Tibial artery (tissue), 4 donors: Measurements from ENCODE around the gene GSG1L2.

ENCODE experiments used
- DNase-seq, 2 donors: peaks; one replicate each; pipeline ENCODE4 v3.0.0-alpha.2; 2019
- H3K27ac ChIP-seq, 2 donors: fragments of 200-600 bp; sonication (generic) in 1 of 2; 1 replicate in 1 of 2; 2 replicates in 1 of 2; pipeline ENCODE4 v1.5.1; 2018 to 2019; ENCODE audit warnings: mild to moderate bottlenecking in 1 of 2
- H3K27me3 ChIP-seq, 2 donors: fragments of 200-600 bp; sonication (generic) in 1 of 2; one replicate each; pipeline versions ENCODE4 v1.5.1 to v1.6.0; 2016 to 2019
- H3K36me3 ChIP-seq, 3 donors: fragments of 200-600 bp; sonication (generic) in 2 of 3; one replicate each; pipeline ENCODE4 v1.5.1; 2016 to 2019; ENCODE audit warnings: mild to moderate bottlenecking in 2 of 3
- H3K4me1 ChIP-seq, 4 donors: fragments of 200-600 bp; sonication (generic) in 2 of 4; 1 replicate in 3 of 4; 2 replicates in 1 of 4; pipeline ENCODE4 v1.5.1; 2016 to 2019
- H3K4me3 ChIP-seq, 2 donors: fragments of 200-600 bp; sonication (generic) in 1 of 2; 1 replicate in 1 of 2; 2 replicates in 1 of 2; pipeline ENCODE4 v1.5.1; 2018 to 2019; ENCODE audit warnings: mild to moderate bottlenecking in 2 of 2
- H3K9me3 ChIP-seq, 3 donors: fragments of 200-600 bp; sonication (generic) in 1 of 3; one replicate each; pipeline ENCODE4 v1.5.1; 2016 to 2019
- intact Hi-C: fragments of 100-400 bp; cut with DNase I; formaldehyde crosslinking; loops from one replicate; pipeline ENCODE4 v1.15.0; 2023; ENCODE audit warnings: low total_unique reads
- TF ChIP-seq, protein P1 (sequence below), 2 experiments: fragments of 200-600 bp in 1 of 2; fragments of 450-650 bp in 1 of 2; IDR thresholded peaks; one replicate each; pipeline ENCODE4 v1.5.1; 2017 to 2019; ENCODE audit warnings: antibody characterized with exemption in 2 of 2, mild to moderate bottlenecking in 1 of 2, moderate library complexity in 1 of 2

GSG1L2 gene

DNA sequence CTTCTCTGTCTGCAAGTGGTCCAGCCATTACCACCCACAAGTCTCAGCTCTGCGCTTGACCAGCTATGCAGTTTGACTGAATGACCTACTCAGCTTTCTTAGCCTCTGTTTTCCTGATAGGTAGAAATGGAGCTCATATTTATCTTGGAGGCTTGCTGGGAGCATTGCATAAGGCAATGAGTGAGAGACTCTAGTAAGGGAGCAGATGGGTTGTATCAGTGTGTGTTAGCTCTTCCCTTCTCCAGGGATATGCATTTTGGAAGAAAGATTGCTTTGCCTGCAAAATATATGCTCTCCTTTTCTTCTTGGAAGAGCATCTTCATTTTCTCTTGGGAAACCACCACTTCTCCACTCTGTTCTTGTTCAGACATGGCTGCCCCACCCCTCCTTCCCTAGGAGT is 56.6 kb downstream of the GSG1L2 start:
- DNase-seq, result no peak
- no peaks in the 10 kb centered on the region for H3K4me1 ChIP-seq
- intact Hi-C loops, result no loop called here
- no peaks in the 10 kb centered on the region for H3K36me3 ChIP-seq
- H3K27me3 ChIP-seq, result peaks cover 0 to 28% of the 10 kb centered on the region in 2 donors
- no peak overlapping the region for H3K27ac ChIP-seq
- TF ChIP-seq, protein P1, sequence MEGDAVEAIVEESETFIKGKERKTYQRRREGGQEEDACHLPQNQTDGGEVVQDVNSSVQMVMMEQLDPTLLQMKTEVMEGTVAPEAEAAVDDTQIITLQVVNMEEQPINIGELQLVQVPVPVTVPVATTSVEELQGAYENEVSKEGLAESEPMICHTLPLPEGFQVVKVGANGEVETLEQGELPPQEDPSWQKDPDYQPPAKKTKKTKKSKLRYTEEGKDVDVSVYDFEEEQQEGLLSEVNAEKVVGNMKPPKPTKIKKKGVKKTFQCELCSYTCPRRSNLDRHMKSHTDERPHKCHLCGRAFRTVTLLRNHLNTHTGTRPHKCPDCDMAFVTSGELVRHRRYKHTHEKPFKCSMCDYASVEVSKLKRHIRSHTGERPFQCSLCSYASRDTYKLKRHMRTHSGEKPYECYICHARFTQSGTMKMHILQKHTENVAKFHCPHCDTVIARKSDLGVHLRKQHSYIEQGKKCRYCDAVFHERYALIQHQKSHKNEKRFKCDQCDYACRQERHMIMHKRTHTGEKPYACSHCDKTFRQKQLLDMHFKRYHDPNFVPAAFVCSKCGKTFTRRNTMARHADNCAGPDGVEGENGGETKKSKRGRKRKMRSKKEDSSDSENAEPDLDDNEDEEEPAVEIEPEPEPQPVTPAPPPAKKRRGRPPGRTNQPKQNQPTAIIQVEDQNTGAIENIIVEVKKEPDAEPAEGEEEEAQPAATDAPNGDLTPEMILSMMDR (IDR thresholded peaks at IDR 0.05), result no peak
- H3K9me3 ChIP-seq, result no peaks in the 10 kb centered on the region
- no peak overlapping the region for H3K4me3 ChIP-seq

DNA sequence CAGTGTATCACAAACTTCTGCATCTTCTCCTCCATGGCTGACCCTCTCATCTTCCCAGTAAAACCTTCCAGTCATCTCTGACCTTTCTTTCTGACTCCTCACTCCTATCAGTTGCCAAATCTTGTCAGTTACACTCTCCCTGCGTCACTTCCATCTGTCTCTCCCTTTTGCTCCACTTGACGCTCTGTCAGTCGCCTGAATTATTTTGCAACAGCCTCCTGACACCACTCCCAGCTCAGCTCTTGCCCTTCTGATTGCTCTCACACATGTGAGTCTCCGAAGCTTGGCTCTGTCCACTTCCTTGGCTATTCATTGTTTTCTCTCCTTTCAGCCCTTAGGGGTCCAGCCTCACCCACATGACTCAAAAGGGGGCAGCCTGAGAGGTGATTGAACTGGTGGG is 58.2 kb downstream of the GSG1L2 start:
- Histone ChIP-seq H3K4me1 (no peaks in the 10 kb centered on the region), H3K4me3 (no peak overlapping the region), H3K36me3 (no peaks in the 10 kb centered on the region), H3K27me3 (peaks cover 0 to 20% of the 10 kb centered on the region in 2 donors), H3K9me3 (no peaks in the 10 kb centered on the region), H3K27ac (no peak overlapping the region)
- TF ChIP-seq, protein P1 (IDR thresholded peaks at IDR 0.05), result no peak
- intact Hi-C loops, result no loop called here
- no peak for DNase-seq

DNA sequence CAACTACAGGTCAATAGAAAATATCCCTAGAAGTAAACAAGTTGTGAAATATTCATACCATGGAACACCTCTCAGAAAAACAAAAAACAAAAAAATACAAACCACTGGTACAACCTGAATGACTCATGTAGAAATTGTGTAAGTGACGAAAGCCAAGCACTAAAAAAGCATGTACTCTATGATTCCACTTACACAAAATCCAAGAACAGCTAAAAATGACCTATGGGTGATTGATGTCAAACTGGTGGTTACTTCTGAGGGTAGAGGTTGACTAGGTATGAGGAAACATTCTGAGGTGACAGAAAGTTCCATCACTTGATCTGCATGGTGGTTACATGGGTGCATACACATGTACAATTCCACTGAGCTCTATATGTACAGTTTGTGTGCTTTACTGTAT is 61.6 kb downstream of the GSG1L2 start:
- H3K9me3 ChIP-seq, result no peaks in the 10 kb centered on the region
- no peaks in the 10 kb centered on the region for H3K36me3 ChIP-seq
- DNase-seq, result no peak
- intact Hi-C loops, result no loop called here
- TF ChIP-seq, protein P1 (IDR thresholded peaks at IDR 0.05), result no peak
- no peak overlapping the region for H3K27ac ChIP-seq
- H3K4me3 ChIP-seq, result no peak overlapping the region
- no peaks in the 10 kb centered on the region for H3K27me3 ChIP-seq
- H3K4me1 ChIP-seq, result no peaks in the 10 kb centered on the region

DNA sequence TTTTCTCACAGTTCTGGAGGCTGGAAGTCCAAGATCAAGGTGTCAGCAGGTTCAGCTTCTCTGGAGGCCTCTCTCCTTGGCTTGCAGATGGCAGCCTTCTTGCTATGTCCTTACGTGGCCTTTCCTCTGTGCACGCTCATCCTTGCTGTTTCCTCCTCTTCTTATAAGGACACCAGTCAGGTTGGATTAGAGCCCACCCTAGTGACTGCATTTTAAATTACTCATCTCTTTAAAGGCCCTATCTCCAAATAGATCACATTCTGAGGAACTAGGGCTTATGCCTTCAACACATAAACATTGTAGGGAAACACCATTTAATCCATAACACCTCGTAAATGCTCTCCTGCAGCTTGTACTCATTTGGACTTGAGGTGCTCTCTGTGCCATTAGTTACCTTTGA is 66.8 kb downstream of the GSG1L2 start:
- no peak overlapping the region for H3K4me3 ChIP-seq
- no peak for DNase-seq
- no peaks in the 10 kb centered on the region for H3K9me3 ChIP-seq
- TF ChIP-seq, protein P1 (IDR thresholded peaks at IDR 0.05), result no peak
- intact Hi-C loops, result no loop called here
- H3K27me3 ChIP-seq, result peaks cover 0 to 18% of the 10 kb centered on the region in 2 donors
- H3K4me1 ChIP-seq, result no peaks in the 10 kb centered on the region
- no peaks in the 10 kb centered on the region for H3K36me3 ChIP-seq
- no peak overlapping the region for H3K27ac ChIP-seq
